Breast epithelium (tissue), 4 donors: ENCODE measurements around the gene CCDC150. TPM values are rescaled to one million over a fixed set of nuclear protein-coding genes. Genes with fewer than 3 reads are reported as not detected.

Experiments used
- DNase-seq, 2 donors: peaks; one replicate each; pipeline ENCODE4 v3.0.0-alpha.2; 2019; ENCODE audit warnings: low spot score in 2 of 2
- H3K27ac ChIP-seq, 2 donors: fragments of 200-600 bp; sonication (generic) in 1 of 2; one replicate each; pipeline ENCODE4 v1.5.1; 2016 to 2019; ENCODE audit warnings: mild to moderate bottlenecking in 1 of 2
- H3K27me3 ChIP-seq, 2 donors: fragments of 200-600 bp; sonication (generic) in 1 of 2; one replicate each; pipeline versions ENCODE4 v1.5.1 to v1.6.0; 2017 to 2019; ENCODE audit warnings: control low read depth in 1 of 2, mild to moderate bottlenecking in 1 of 2
- H3K36me3 ChIP-seq: fragments of 200-600 bp; one replicate; pipeline ENCODE4 v1.5.1; 2019
- H3K4me1 ChIP-seq, 2 donors: fragments of 200-600 bp; sonication (generic); one replicate each; pipeline ENCODE4 v1.5.1; 2016 to 2019; ENCODE audit warnings: control low read depth in 1 of 2
- H3K4me3 ChIP-seq, 3 donors: fragments of 200-600 bp; sonication (generic); 1 replicate in 2 of 3; 2 replicates in 1 of 3; pipeline ENCODE4 v1.5.1; 2016 to 2019; ENCODE audit warnings: mild to moderate bottlenecking in 3 of 3, moderate library complexity in 2 of 3
- H3K9me3 ChIP-seq, 2 donors: fragments of 200-600 bp; sonication (generic) in 1 of 2; one replicate each; pipeline ENCODE4 v1.5.1; 2016 to 2019; ENCODE audit warnings: control low read depth in 1 of 2
- CTCF ChIP-seq, 3 donors: fragments of 450-650 bp; IDR thresholded peaks; one replicate each; pipeline ENCODE4 v1.5.1; 2016 to 2017; ENCODE audit warnings: antibody characterized with exemption in 3 of 3, mild to moderate bottlenecking in 3 of 3, moderate library complexity in 3 of 3
- POLR2A ChIP-seq: fragments of 450-650 bp; IDR thresholded peaks from one replicate; pipeline ENCODE4 v1.6.1; 2016; ENCODE audit warnings: antibody characterized with exemption, mild to moderate bottlenecking, moderate library complexity
- POLR2AphosphoS5 ChIP-seq, 3 donors: sonication (generic); formaldehyde crosslinking; IDR thresholded peaks; one replicate each; pipeline ENCODE4 v1.6.1; 2017; ENCODE audit warnings: antibody characterized with exemption in 3 of 3
- intact Hi-C: fragments of 100-400 bp; cut with DNase I; formaldehyde crosslinking; loops from one replicate; pipeline ENCODE4 v1.15.1; 2023; ENCODE audit warnings: low total_unique reads
- total RNA-seq, 3 donors: library from RNA; depleted of rRNA; stranded (reverse); fragments of >200 nt; gene quantifications; one replicate each; pipeline ENCODE4 v1.1.0, GENCODE V29; 2016

CCDC150 gene
- 1 to 10 TPM; 2.0 to 5.9 (median 3.8) TPM for total RNA-seq

DNA sequence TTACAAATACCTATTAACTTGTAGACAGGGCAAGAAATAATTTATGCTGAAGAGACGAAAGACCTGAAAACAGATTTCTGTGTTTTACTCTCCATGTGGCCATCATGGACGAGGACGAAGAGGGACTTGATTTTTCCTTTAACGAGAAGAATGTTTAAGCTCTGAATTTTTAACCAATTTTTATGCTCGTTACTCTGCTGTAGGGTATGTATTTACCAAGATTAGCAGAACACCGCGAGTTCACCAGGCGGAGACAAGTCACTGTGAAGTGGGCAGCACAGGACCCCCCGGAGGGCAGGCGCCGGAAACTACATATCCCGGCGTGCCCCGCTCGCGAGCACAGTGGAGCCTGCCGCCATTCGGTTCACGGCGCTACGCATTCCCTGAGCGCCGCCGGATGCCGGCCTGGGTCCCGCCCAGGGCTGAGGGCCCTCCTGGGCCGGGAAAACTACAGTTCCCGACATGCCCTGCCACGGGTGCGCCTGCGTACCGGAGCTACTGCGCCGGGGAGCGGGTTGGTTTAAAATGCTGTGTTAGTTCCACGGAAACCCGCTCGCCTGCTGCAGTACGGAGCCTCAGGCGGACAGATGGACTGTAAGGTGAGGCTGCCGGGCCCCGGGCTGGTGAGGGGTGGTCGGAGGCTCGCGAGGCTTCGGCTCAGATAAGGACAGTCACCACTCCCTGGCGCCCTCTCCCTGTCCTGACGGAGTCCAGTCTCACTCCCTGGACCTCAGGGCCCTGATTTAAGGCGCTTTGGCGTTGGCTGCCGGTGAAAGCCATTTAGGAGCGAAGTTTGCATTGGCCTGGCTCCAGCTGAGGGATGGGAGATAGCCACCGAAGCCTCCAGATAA, at the start of gene CCDC150:
CCDC150 (plus strand) TSS at position 536 of the 851 bp plus-strand sequence; CDS start at position 588, 52 bp downstream.
- H3K4me3 ChIP-seq: peak within 1 kb of the TSS; percentile 63 to 73 (median 64)
- no peaks in the 10 kb centered on the region for H3K27me3 ChIP-seq
- intact Hi-C loops: no loop called here
- DNase-seq: peak; percentile 82 to 89
- H3K9me3 ChIP-seq: no peaks in the 10 kb centered on the region
- peak within 1 kb of the TSS in 1 of 2 donors; percentile 9 for H3K27ac ChIP-seq
- no peaks in the 10 kb centered on the region for H3K4me1 ChIP-seq
- TF ChIP-seq POLR2AphosphoS5 (IDR thresholded peaks at IDR 0.05): peak in 2 of 3 donors; percentile 21 to 31
- no peak for TF ChIP-seq CTCF (IDR thresholded peaks at IDR 0.05)
- H3K36me3 ChIP-seq: no peaks in the 10 kb centered on the region

DNA sequence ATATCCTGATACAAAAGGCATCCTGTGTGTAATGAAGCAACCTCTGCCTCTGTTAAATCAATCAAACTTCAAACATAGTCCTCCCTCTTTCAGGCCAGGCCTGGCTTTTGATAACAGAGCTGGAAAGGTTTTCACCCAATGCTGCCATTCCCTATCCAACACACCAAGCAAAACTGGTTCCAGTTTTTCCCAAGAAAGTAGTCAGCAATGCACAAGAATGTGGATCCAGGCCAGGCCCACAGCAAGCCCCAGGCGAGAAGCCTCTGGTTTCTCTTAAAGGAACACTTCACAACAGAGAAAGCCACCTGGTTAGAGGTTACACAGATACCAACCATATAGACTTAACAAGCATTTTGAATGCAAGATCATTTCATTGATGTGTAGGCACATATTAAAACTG, 49.2 kb upstream of the CCDC150 start:
- H3K4me3 ChIP-seq: no peak overlapping the region
- H3K9me3 ChIP-seq: no peaks in the 10 kb centered on the region
- H3K4me1 ChIP-seq: no peaks in the 10 kb centered on the region
- H3K27me3 ChIP-seq: peaks cover 0 to 5% of the 10 kb centered on the region in 2 donors
- no peak for TF ChIP-seq POLR2AphosphoS5 (IDR thresholded peaks at IDR 0.05)
- TF ChIP-seq POLR2A: no peak
- TF ChIP-seq CTCF (IDR thresholded peaks at IDR 0.05): no peak
- no peak overlapping the region for H3K27ac ChIP-seq
- intact Hi-C loops: no loop called here
- H3K36me3 ChIP-seq: no peaks in the 10 kb centered on the region
- no peak for DNase-seq

- H3K27me3 ChIP-seq: peaks cover 0 to 5% of the 10 kb centered on the region in 2 donors
- no peaks in the 10 kb centered on the region for H3K36me3 ChIP-seq
- intact Hi-C loops: no loop called here
- H3K4me3 ChIP-seq: no peak overlapping the region
- no peak for DNase-seq
- H3K27ac ChIP-seq: no peak overlapping the region
- no peaks in the 10 kb centered on the region for H3K4me1 ChIP-seq
- H3K9me3 ChIP-seq: no peaks in the 10 kb centered on the region
- no peak for TF ChIP-seq POLR2AphosphoS5 (IDR thresholded peaks at IDR 0.05)
- TF ChIP-seq POLR2A: no peak
- TF ChIP-seq CTCF (IDR thresholded peaks at IDR 0.05): no peak
Measured at GRCh38 chr2:196591004-196591403, 48.5 kb upstream of the CCDC150 start.

GRCh38 chr2:196591621-196592022, 47.9 kb upstream of the CCDC150 start:
- no peak for DNase-seq
- intact Hi-C loops: no loop called here
- H3K4me1 ChIP-seq: no peaks in the 10 kb centered on the region
- peaks cover 0 to 5% of the 10 kb centered on the region in 2 donors for H3K27me3 ChIP-seq
- TF ChIP-seq POLR2A: no peak
- H3K9me3 ChIP-seq: no peaks in the 10 kb centered on the region
- H3K27ac ChIP-seq: no peak overlapping the region
- H3K4me3 ChIP-seq: no peak overlapping the region
- no peaks in the 10 kb centered on the region for H3K36me3 ChIP-seq

GRCh38 chr2:196592331-196592910, 47.1 kb upstream of the CCDC150 start:
- H3K9me3 ChIP-seq: no peaks in the 10 kb centered on the region
- intact Hi-C loops: no loop called here
- peak in 1 of 2 donors; percentile 53 for DNase-seq
- peak overlapping the region in 1 of 2 donors; percentile 54 for H3K27ac ChIP-seq
- peak overlapping the region; percentile 63 to 86 (median 70) for H3K4me3 ChIP-seq
- peaks cover 0 to 5% of the 10 kb centered on the region in 2 donors for H3K27me3 ChIP-seq
- no peak for TF ChIP-seq CTCF (IDR thresholded peaks at IDR 0.05)
- TF ChIP-seq POLR2AphosphoS5 (IDR thresholded peaks at IDR 0.05): no peak
- no peak for TF ChIP-seq POLR2A
- H3K4me1 ChIP-seq: no peaks in the 10 kb centered on the region
- H3K36me3 ChIP-seq: no peaks in the 10 kb centered on the region
